ENCODE data around the gene ARHGEF3.

The ARHGEF3 gene

DNA sequence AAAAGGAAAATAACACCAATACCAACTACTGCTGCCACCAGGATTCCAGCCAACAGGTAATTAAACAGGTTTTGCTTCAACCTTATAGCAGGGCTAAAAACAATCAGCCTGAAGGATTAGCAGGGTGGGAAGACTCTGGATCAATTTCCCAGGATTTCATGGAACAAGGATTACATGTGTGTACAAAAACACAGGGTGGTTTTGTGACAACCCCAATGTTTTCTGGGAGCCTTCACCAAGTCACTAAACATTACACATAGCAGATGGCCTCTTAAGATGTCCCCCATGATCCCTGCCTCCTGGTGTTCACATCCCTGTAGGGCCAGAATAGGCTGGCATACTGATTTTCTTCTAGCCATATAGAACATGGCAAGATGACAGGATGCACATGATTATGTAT lies 42.8 kb upstream of the ARHGEF3 start:
- no peaks in the 10 kb centered on the region for H3F3A ChIP-seq (ENCODE audit: insufficient read depth, low read length)
- H3K4me1 ChIP-seq (ENCODE audit: low read length): no peaks in the 10 kb centered on the region
- H3K79me2 ChIP-seq (ENCODE audit: low read length): no peaks in the 10 kb centered on the region
- no peak overlapping the region for H3K4me3 ChIP-seq (ENCODE audit: low read length)
- no peaks in the 10 kb centered on the region for H3K9me2 ChIP-seq (replicated peaks; ENCODE audit: insufficient read depth, low read length)
- TF ChIP-seq, protein P1, sequence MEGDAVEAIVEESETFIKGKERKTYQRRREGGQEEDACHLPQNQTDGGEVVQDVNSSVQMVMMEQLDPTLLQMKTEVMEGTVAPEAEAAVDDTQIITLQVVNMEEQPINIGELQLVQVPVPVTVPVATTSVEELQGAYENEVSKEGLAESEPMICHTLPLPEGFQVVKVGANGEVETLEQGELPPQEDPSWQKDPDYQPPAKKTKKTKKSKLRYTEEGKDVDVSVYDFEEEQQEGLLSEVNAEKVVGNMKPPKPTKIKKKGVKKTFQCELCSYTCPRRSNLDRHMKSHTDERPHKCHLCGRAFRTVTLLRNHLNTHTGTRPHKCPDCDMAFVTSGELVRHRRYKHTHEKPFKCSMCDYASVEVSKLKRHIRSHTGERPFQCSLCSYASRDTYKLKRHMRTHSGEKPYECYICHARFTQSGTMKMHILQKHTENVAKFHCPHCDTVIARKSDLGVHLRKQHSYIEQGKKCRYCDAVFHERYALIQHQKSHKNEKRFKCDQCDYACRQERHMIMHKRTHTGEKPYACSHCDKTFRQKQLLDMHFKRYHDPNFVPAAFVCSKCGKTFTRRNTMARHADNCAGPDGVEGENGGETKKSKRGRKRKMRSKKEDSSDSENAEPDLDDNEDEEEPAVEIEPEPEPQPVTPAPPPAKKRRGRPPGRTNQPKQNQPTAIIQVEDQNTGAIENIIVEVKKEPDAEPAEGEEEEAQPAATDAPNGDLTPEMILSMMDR (IDR thresholded peaks at IDR 0.05; ENCODE audit: low read length): no peak
- TF ChIP-seq EZH2phosphoT487 (IDR thresholded peaks at IDR 0.05; ENCODE audit: low read length) (no peak), EZH2 (optimal IDR thresholded peaks at IDR 0.05; ENCODE audit: low read depth, low read length) (no peak)
- no peak overlapping the region for H3K9ac ChIP-seq (ENCODE audit: low read length)
- DNase-seq: no peak
- no peaks in the 10 kb centered on the region for H3K27me3 ChIP-seq (replicated peaks; ENCODE audit: insufficient read depth, low read length)
- no peaks in the 10 kb centered on the region for H3K9me3 ChIP-seq (replicated peaks; ENCODE audit: insufficient read depth, low read length)
- no peaks in the 10 kb centered on the region for H3K36me3 ChIP-seq (replicated peaks; ENCODE audit: insufficient read depth, low read length)
- no peaks in the 10 kb centered on the region for H4K20me1 ChIP-seq (ENCODE audit: insufficient read depth, low read length)
- H2AFZ ChIP-seq (ENCODE audit: low read length): no peak overlapping the region
- H3K4me2 ChIP-seq (ENCODE audit: low read depth, low read length): no peak overlapping the region
- H3K27ac ChIP-seq (ENCODE audit: low read length): no peak overlapping the region

DNA sequence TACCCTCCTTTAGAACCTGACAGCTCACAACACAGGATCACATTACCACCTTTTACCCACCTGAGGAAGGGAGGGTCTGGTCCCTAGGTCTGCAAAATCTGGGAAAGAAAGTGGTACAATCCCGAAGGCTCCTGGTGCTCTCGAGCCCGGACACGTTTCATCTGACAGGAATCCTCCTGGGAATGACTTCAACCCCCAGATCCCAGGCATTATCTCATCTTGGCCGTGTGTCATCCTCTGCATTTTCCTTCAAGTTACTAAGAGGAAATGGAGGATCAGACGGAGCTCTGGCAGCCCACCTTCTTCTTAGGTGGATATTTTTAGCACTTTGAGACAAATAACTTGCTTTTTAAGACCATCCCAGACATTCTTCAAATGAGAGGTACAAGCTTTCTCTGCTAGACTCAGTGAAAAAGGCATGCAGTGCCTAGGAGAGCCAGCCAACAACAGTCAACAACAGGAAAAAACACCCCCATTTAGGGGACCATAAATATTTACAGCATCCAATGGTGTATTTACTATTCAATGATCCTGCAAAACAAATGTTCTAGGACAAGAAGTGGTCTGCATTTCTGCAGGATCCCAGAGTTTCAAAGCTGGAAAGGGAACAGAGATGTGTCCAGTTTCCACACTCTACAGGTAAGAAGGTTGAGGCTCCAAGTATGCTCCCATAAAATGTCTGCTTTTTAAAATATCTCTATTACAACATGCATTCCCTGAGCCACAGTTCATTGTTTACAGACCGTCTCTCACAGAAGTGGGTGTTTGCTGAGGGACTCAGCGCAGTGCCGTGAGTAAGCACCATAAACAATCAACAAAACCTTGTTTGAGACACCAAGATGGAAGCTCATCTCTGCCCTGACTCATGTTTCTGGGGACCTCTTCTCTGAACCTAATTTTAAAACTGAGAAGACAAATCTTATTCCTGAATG lies 38.3 kb upstream of the ARHGEF3 start:
- no peaks in the 10 kb centered on the region for H3K79me2 ChIP-seq (ENCODE audit: low read length)
- DNase-seq: no peak
- no peaks in the 10 kb centered on the region for H3F3A ChIP-seq (ENCODE audit: insufficient read depth, low read length)
- TF ChIP-seq EZH2 (optimal IDR thresholded peaks at IDR 0.05; ENCODE audit: low read depth, low read length) (no peak), EZH2phosphoT487 (IDR thresholded peaks at IDR 0.05; ENCODE audit: low read length) (no peak)
- TF ChIP-seq, protein P1 (IDR thresholded peaks at IDR 0.05; ENCODE audit: low read length): no peak
- no peaks in the 10 kb centered on the region for H4K20me1 ChIP-seq (ENCODE audit: insufficient read depth, low read length)
- no peak overlapping the region for H3K27ac ChIP-seq (ENCODE audit: low read length)
- H3K27me3 ChIP-seq (replicated peaks; ENCODE audit: insufficient read depth, low read length): no peaks in the 10 kb centered on the region
- H3K36me3 ChIP-seq (replicated peaks; ENCODE audit: insufficient read depth, low read length): no peaks in the 10 kb centered on the region
- H2AFZ ChIP-seq (ENCODE audit: low read length): no peak overlapping the region
- no peak overlapping the region for H3K4me3 ChIP-seq (ENCODE audit: low read length)
- H3K9ac ChIP-seq (ENCODE audit: low read length): no peak overlapping the region
- no peaks in the 10 kb centered on the region for H3K9me3 ChIP-seq (replicated peaks; ENCODE audit: insufficient read depth, low read length)
- H3K4me2 ChIP-seq (ENCODE audit: low read depth, low read length): no peak overlapping the region
- H3K9me2 ChIP-seq (replicated peaks; ENCODE audit: insufficient read depth, low read length): no peaks in the 10 kb centered on the region
- no peaks in the 10 kb centered on the region for H3K4me1 ChIP-seq (ENCODE audit: low read length)

DNA sequence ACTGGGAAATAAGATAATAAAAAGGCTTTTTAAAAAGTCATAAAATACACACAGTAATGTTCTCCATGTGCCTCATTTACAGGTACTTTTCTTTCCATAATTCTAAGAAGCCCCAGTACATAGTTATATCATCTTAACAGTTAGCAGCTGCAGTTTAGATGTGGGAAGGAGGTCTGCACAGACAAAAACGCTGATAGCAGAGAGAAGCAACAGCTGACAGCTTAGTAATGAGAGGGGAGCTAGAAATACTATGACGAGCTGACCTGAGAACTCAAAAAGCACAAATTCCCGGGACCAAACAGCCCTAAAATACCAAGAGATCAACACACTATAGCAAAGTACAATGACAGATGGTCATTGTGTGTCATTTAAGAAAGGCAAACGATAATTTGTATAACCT lies 36.7 kb upstream of the ARHGEF3 start:
- H3K36me3 ChIP-seq (replicated peaks; ENCODE audit: insufficient read depth, low read length): no peaks in the 10 kb centered on the region
- no peaks in the 10 kb centered on the region for H4K20me1 ChIP-seq (ENCODE audit: insufficient read depth, low read length)
- no peak for DNase-seq
- H3F3A ChIP-seq (ENCODE audit: insufficient read depth, low read length): no peaks in the 10 kb centered on the region
- H3K9ac ChIP-seq (ENCODE audit: low read length): no peak overlapping the region
- no peak overlapping the region for H3K4me2 ChIP-seq (ENCODE audit: low read depth, low read length)
- H3K4me3 ChIP-seq (ENCODE audit: low read length): no peak overlapping the region
- no peaks in the 10 kb centered on the region for H3K4me1 ChIP-seq (ENCODE audit: low read length)
- no peaks in the 10 kb centered on the region for H3K79me2 ChIP-seq (ENCODE audit: low read length)
- TF ChIP-seq, protein P1 (IDR thresholded peaks at IDR 0.05; ENCODE audit: low read length): no peak
- TF ChIP-seq EZH2phosphoT487 (IDR thresholded peaks at IDR 0.05; ENCODE audit: low read length): no peak
- no peak for TF ChIP-seq EZH2 (optimal IDR thresholded peaks at IDR 0.05; ENCODE audit: low read depth, low read length)
- no peaks in the 10 kb centered on the region for H3K9me2 ChIP-seq (replicated peaks; ENCODE audit: insufficient read depth, low read length)
- H2AFZ ChIP-seq (ENCODE audit: low read length): no peak overlapping the region
- H3K27me3 ChIP-seq (replicated peaks; ENCODE audit: insufficient read depth, low read length): no peaks in the 10 kb centered on the region
- H3K27ac ChIP-seq (ENCODE audit: low read length): no peak overlapping the region
- no peaks in the 10 kb centered on the region for H3K9me3 ChIP-seq (replicated peaks; ENCODE audit: insufficient read depth, low read length)

Measured in MM.1S (cell line).